Globus pallidus (tissue), 1 donor: Measurements from ENCODE around the gene CYBRD1.
"Not testable (repeated sequence)": the region's sequence is repeated elsewhere in the genome, so short reads cannot be mapped to it uniquely, and the experiment has no call there.

Experiments used
- DNase-seq: peaks from one replicate; pipeline ENCODE4 v3.0.0-alpha.2; 2015; ENCODE audit warnings: low spot score

Gene CYBRD1, protein sequence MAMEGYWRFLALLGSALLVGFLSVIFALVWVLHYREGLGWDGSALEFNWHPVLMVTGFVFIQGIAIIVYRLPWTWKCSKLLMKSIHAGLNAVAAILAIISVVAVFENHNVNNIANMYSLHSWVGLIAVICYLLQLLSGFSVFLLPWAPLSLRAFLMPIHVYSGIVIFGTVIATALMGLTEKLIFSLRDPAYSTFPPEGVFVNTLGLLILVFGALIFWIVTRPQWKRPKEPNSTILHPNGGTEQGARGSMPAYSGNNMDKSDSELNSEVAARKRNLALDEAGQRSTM

DNA sequence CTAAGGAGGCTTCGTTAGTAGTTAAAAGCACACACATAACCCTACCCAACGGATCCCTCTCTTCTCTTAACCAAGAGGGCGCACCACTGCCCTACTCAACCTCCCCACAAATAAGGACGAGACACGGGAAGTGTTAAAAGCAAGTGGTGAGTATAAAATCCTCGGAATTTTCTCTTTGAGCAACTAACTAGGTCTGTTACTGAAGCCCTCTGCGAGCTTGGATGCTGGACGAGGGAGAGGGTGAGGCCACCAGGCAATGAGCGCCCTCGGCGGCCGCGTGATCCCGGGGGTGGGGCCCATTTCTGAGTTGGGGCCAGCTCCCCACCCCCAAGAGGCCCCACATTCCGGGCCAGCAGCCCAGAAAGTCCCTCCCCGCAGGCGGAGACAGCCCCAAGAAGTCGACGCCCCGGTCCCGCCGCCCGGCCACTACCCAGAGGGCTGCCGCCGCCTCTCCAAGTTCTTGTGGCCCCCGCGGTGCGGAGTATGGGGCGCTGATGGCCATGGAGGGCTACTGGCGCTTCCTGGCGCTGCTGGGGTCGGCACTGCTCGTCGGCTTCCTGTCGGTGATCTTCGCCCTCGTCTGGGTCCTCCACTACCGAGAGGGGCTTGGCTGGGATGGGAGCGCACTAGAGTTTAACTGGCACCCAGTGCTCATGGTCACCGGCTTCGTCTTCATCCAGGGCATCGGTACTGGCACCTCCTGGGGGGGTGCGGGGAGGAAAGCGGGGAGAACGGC is at the start of gene CYBRD1:
Gene CYBRD1, plus strand, starts transcription at position 423 of the 736 bp plus-strand sequence. Its CDS starts 72 bp downstream, at position 495.
- peak; percentile 92 for DNase-seq

DNA sequence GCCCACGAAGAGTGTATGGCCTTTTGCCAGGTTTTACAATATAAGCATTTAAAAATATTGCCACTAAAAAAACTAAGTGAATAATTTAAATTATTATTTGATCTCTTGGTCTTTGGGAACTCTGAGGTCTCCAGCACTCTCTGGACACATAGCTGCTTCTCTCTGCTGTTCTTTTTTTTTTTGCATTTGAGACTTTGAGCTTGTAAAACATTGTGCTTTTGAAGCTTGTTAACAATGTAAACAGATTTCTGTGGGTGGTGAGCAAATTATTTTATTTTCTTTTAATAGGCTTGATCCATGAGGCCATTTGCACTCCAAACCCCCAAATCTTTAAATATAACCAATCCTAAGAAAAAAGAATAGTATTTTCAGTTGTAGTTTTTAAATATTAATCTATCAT is 46.3 kb upstream of the CYBRD1 start:
- no peak for DNase-seq

DNA sequence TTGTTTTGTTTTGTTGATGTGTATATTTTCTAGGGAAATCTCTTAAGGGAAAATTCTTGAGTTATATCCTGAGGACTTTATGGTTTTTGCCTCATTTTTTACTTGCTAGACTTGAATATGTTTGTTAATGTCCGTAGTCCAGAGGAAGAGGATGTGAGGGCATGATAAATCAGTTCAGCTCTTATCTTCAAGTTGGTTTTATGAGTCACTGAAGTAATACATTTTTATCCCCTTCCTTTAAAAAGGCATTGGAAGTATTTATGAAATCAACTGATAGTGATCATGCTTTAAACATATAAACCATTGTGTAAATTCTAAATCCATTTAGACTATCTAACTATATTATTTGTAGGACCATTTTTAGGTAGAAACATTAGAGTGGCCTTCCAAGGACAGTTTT is 43.9 kb upstream of the CYBRD1 start:
- DNase-seq: no peak

DNA sequence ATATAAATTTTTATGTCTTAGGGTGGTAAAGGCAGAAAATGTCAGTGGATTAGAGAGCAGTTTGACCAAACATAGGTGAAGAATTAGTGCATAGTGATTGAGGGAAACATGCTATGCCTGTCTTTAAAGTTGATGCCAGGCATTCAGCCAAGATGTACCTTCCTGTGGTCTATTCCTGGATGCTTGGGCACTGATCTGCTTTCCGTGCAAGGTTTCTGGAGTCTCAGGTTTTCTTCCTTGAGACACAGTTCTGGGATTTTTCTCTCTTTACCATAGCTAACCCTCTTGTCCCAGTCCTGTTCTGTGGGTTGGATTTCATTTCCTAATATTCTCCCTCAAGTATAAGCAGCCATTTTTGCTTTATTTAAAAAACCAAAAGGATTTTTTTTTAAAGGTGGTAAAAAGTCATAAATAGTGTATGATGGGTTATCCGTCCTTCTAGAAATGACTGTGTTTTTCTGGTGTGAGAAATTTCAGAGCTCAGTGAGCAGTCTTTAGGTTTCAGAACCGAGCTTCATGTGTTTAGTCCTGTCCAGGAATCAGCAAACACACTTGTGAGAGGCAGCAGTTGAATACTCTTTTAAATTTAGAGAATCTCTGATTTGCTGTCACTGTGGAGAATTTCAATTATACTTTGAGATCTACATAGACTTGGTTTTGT is 43.0 kb upstream of the CYBRD1 start:
- no peak for DNase-seq

DNA sequence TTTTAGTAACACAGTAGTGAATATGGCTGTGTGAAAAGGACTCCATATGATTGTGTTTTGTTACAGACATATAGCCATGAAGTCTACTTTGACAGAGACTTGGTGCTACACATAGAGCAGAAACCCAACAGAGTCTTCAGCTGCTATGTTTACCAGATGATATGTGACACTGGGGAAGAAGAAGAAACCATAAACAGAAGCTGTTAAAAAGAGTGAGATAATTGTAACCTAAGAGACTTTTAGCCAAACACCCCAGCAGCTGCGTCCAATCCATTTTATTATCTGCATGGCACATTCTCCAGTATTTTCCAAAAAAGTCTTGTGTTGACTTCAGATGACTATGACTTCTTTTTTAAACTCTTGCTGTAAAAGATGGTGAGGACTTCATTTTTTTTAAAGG is 41.4 kb upstream of the CYBRD1 start:
- no peak for DNase-seq

DNA sequence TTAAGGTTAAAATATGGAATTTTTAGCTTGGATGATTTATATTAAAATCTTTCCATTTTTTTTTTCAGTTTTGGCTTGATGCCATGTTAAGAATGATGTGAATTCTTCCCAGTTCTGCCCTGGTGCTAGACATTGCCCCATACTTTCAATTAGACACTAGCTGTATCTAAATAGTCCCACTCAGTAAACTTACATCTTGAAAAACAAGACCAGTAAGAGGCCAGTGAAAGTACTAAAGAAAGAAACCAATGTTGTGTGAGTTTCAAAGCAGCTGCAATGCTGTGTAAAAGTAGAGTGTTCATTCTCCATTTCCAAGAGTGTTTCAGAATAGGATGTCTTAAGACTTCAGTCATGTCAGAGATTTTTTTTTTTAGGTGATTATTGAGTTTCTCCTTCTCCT is 40.0 kb upstream of the CYBRD1 start:
- no peak for DNase-seq

DNA sequence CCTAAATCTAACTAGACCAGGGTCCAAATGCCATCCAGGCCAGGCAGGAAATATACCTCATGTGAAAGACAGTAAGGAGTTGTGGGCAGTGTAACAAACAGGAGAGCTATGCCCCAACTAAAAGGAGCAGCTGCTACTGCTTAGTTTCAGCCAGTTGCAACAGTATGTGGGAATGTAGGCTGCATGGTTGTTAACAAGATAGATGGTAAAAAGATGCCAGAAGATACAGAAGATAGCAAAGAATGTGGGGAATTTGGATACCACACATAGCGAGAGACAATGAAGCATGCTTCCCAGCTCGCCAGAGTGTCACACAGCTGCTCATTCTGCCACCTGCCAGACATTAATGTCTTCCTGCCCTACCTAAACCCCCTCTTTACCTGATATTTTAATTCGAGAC is 39.4 kb upstream of the CYBRD1 start:
- no peak for DNase-seq

DNA sequence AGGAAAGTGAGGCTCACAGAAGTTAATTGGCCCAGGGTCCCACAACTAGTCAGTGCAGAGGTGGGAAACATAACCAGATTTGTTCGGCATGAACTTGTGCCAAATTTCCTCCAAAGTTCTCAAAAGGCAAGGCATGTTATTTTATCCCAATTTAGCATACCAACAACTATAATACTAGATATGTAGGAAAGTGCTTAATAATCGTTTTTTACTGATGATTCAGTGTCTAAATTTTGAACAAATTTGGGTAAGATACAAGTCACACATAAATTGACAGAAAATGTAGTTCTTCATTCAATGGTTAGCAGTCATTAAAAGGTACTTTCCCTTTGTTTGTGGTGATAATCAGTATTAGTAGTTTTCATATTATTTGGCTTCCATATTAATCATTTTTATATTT is 38.5 kb upstream of the CYBRD1 start:
- no peak for DNase-seq

DNA sequence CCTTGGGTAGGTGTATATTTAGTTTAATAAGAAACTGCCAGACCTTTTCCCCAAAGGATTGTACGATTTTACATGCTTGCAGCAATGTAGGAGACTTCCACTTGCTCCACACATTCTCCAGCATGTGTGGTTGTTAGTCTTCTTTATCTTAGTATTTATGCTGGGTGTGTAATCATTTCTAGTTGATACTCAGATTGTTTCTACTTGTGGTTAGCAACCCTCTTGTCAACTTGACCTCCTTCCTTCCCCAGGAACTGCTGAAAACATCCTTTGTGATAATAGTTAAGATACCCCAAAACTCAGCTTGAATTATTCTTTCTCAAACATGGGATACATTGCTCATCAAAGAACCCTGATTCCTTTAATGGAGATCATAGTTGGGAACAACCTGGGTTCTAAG is 37.2 kb upstream of the CYBRD1 start:
- DNase-seq: no peak

DNA sequence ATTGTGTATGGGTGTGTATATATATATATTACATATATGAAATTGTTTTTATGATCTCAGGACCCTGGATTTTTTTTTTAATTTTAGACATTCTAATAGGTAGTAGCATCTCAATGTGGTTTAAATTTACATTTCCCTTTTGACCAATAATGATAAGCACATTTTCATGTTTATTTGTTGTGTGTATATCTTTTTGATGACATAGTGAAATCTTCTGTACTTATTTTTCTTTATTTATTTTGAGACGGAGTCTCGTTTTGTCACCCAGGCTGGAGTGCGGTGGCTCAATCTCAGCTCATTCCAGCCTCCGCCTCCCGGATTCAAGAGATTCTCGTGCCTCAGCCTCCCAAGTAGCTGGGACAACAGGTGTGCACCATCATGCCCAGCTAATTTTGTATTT is 35.1 kb upstream of the CYBRD1 start:
- no peak for DNase-seq

DNA sequence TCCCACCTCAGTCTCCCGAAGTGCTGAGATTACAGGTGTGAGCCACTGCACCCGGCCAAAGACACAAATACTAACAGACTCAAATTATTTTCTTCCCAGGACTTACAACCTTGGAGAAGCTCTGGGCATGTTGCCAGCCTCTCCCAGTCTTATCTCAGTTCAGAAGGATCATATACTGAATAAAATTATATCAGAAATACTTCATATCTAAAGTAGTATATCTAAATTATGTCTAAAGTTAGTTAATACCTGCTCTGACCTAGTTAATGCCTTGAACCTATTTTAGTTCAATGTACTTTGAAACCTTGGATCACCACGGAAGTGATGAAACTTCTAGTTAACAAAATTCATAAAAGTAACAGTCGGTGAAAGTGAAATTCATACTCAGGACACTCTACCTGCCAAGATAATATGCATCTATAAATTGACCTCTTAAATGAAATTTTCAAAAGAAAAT is 34.4 kb upstream of the CYBRD1 start:
- DNase-seq: no peak

DNA sequence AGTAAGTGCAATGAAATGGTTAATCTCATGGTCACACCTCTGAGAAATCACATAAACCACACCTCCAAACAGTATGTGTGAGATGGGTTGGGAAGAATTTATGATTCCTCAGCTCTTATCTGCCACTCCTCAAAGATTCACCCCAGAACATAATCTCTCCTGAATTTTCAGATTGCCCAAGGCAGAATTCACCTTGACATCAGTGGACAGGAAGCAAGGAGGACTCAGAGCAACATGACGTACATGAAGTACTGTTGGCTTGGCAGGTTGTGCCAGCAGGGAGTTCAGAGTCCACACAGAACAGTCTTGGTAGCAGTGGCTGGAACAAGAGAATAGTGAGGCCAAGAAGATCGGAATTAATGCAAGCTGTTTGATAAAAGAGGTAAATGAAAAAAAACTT is 31.7 kb upstream of the CYBRD1 start:
- no peak for DNase-seq

DNA sequence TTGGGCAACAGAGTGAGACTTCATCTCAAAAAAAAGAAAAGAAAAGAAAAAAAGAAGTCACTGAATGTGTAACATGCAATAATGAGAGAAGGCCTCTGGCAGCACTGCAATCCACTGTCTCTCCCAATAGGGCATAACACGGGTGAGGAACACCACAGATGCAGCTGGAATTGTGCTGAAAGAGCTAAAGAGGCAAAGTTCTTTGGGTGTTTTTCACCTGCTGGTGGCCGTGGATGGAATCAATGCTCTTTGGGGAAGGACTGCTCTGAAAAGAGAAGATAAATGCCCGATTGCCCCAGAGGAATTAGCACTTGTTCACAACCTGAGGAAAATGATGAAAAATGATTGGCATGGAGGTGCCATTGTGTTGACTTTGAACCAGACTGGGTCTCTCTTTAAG is 31.0 kb upstream of the CYBRD1 start:
- DNase-seq: no peak

DNA sequence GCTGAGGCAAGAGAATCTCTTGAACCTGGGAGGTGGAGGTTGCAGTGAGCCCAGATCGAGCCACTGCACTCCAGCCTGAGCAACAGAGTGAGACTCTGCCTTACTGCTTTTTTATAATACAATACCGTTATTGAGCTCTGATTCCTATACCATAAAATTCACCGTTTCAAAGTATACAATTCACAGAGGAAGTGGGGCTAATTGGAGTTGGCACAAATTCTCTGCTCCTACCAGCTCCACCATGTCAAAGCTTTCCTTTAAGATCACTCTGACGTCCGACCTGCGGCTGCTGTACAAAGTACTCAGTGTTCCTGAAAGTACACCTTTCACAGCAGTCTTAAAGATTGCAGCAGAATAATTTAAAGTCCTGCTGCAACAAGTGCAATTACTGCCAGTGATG is 29.6 kb upstream of the CYBRD1 start:
- no peak for DNase-seq

DNA sequence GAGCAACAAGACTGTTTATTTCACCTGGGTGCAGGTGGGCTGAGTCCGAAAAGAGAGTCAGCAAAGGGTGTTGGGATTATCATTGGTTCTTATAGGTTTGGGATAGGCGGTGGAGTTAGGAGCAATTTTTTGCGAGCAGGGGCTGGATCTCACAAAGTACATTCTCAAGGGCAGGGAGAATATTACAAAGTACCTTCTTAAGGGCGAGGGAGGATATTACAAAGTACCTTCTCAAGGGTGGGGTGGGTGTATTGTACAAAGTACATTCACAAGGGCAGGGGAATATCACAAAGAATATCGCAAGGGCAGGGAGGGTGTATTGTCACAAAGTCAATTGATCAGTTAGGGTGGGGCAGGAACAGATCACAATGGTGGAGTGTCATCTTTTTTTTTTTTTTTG is 24.6 kb upstream of the CYBRD1 start:
- not testable (repeated sequence) for DNase-seq

DNA sequence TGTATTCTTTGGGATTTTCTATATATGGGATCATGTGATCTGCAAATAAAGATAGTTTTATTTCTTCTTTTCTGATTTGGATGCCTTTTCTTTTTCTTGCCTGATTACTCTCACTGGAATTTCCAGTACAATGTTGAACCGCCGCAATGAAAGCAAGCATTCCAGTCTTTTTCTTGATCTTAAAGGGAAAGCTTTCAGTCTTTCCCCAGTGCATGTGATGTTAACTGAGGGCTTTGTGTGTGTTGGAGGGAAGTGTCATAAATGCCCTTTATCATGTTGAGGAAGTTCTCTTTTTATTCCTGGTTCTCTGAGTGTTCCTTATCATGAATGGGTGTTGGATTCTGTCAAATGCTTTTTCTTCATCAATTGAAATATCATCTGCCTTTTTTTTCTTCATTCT is 16.9 kb upstream of the CYBRD1 start:
- no peak for DNase-seq

DNA sequence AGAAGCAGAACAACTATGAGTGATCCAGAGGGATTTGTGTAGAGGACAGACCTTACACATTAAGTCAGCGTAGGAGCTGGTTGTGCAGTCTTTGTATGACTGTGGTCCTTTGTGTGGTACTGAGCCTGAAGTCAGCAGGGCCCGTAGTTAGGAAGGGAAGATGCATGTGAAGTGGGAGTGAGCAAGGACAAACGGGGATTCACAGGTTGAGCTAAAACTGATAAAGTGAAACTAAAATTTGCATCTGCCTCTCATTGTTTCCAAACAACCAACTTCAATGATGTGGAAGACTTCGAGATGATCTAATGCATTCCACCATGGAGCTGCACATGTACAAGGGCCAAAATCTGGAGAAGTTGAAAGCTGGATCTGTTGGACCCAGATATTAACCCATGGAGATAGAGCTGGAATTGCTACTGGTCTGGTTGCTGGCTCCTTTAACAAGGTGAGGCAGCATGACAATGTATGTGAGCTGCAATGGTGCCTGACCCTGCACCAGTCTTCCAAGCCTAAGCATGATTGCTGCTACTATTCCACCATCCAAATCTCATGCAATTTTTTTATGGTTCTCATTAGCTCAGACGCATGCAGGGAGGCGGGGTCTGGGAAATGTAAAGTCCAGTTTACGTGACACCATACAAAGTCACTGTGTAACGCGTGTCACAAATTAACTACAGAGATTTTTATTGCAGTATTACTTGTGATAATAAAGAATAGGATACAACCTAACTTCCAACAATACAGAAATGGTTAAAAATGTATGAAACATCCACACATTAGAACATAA is 12.1 kb upstream of the CYBRD1 start:
- no peak for DNase-seq

DNA sequence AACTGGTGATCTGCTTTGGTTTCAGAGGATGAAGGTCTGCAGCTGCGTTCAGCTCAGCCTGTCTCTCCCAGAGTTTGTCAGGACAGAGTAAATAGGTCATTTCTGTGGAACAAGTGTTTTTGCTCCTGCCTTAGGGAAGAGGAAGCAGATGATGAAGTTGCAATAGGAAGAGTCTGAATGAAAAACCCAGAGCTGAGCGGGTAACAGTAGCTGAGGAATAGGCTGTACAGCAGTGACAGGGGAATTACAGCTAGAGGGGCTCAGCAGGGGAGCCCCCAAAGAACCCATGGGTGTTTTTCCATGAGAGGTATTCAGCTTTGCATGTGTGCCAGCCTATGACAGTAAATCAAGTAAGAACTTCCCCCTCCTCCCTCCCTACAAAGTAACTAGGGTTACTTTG is 10.3 kb upstream of the CYBRD1 start:
- DNase-seq: no peak

DNA sequence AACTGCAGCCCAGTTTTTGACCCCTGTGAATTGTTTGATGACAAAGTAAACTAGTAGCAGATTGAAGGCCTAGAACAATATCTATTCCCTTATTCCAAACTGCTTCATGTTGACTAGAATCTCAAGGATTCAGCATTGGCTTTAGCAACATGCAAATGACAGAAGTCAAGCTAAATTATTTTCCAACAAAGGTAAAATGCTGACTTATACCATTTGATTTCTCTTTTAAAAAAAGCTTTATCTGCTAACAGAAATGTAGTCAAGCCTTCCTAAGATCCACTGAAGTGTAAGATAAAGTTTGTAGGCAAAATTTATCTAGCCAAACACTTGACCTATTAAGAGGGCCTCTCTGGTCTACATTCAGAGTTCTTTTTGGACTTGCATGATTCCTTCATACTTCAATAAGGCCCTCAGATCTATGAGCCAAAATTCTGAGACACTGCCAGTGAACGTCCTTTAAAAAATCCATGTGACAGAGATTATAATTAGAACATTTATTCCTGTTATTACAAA is 9.5 kb upstream of the CYBRD1 start:
- no peak for DNase-seq

DNA sequence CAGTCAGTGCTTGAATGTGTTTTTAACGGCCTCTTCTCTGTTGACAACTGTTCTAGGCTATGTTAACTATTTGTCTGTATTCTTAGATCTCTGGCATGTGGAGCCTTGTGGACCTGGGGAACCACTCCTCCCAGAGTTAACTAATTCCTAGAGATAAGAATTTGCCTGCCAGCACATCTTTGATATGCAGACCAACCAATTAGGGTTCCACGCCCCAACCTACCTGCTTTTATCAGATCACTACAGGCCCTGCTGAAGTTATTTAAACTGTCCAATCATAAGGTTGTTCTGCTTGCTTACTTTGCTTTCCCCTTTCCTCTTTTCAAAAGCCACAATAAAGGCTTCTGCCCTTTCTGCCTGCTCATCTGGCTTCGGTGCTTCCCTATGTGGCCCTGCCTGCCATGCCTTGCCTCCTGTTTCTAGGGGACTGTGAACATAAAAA is 8.5 kb upstream of the CYBRD1 start:
- no peak for DNase-seq

DNA sequence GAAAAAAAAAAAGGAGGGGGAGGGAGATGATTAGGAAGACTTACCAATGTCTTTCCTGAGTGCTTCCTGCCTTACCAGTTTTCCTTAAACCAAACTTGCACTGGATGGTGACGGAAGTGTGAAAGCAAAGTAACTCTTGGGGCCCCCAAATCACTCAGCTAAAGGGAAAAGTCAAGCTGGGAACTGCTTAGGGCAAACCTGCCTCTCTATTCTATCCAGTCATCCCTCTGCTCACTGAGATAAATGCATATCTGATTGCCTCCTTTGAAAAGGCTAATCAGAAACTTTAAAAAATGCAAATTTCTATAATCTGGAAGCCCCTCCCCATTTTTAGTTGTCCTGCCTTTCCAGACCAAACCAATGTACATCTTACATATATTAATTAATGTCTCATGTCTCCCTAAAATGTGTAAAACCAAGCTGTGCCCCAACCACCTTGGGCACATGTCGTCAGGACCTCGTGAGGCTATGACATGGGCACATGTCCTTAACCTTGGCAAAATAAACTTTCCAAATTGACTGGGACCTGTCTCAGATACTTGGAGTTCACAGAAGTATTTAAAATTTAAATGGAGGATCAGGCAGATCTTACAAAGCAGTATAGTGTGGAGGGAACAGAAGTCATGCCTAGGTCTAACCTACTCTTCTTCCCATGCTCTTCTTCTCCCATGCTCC is 7.2 kb upstream of the CYBRD1 start:
- DNase-seq: no peak
